ENCODE data around the gene ABCC10. TPM values are rescaled to one million over a fixed set of nuclear protein-coding genes. Genes with fewer than 3 reads are reported as not detected.

Gene ABCC10
- polyA plus RNA-seq, 3 donors = 7.6 to 32.8 (median 10.2) TPM

DNA sequence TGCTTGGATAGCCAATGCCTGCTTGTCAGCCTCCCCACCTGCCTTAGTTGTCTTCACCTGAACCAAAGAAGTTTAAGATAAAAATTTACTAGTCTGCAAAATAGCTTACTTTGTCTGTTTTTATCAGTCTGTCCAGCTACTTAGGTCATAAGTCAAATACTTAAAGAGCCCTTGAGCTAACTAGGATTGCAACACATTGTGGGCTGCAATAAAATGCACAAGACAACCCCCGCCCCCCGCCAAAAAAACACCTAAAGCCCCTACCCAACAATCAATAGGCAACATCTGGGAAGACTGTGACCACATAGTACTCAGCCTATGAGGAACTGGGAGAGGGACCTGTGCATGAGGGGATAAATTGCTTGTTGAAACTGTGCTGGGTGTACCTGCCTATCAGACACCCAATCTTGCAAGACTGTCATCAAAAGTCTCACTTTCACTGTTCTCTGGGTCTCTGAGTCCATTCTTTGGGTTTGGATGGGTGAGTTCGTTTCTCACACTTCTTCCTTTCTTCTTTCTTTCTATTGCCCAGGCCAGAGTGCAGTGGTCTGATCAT, 27.3 kb upstream of the ABCC10 start:
- Histone ChIP-seq H3K27ac (ENCODE audit: low read depth in 1 of 2, low read length in 2 of 2) (no peak overlapping the region), H3K36me3 (replicated peaks in 1 of 2; ENCODE audit: control insufficient read depth in 1 of 2, insufficient read depth in 2 of 2, low read length in 2 of 2) (no peaks in the 10 kb centered on the region), H3K27me3 (ENCODE audit: control insufficient read depth in 2 of 2, insufficient read depth in 2 of 2, low read length in 2 of 2) (peaks cover 4 to 7% of the 10 kb centered on the region in 2 donors), H4K20me1 (ENCODE audit: insufficient read depth, low read length) (no peaks in the 10 kb centered on the region), H3K9ac (ENCODE audit: insufficient read depth, low read length, poor library complexity, severe bottlenecking) (no peak overlapping the region), H3K4me2 (replicated peaks; ENCODE audit: extremely low read depth, low read length, poor library complexity, severe bottlenecking) (no peak overlapping the region), H3K4me3 (replicated peaks in 1 of 3; ENCODE audit: low read depth in 2 of 3, low read length in 3 of 3) (no peak overlapping the region), H3K4me1 (ENCODE audit: control insufficient read depth in 1 of 2, insufficient read depth in 2 of 2, low read length in 2 of 2) (no peaks in the 10 kb centered on the region), H3K9me3 (replicated peaks in 1 of 2; ENCODE audit: control insufficient read depth in 1 of 2, insufficient read depth in 1 of 2, low read length in 2 of 2) (no peaks in the 10 kb centered on the region), H3K79me2 (ENCODE audit: insufficient read depth, low read length) (no peaks in the 10 kb centered on the region), H2AFZ (ENCODE audit: insufficient read depth, low read depth, low read length, poor library complexity, severe bottlenecking) (no peak overlapping the region)
- DNase-seq = no peak
- Mint-ChIP-seq H3K27me3 (ENCODE audit: low read depth in 3 of 3) (peaks cover 13 to 17% (median 15%) of the 10 kb centered on the region in 3 donors), H3K9me3 (peaks cover 0 to under 1% (median 0%) of the 10 kb centered on the region in 7 donors), H3K36me3 (no peaks in the 10 kb centered on the region), H3K4me3 (no peak overlapping the region), H3K4me1 (peaks cover 9% of the 10 kb centered on the region), H3K27ac (no peak overlapping the region)
- intact Hi-C loops (cut with micrococcal nuclease) = loop anchor here (5.0 to 10.0 kb wide), 4 partner anchors 38 to 138 kb away; no protein-coding TSS in a partner anchor
- TF ChIP-seq, protein P1, sequence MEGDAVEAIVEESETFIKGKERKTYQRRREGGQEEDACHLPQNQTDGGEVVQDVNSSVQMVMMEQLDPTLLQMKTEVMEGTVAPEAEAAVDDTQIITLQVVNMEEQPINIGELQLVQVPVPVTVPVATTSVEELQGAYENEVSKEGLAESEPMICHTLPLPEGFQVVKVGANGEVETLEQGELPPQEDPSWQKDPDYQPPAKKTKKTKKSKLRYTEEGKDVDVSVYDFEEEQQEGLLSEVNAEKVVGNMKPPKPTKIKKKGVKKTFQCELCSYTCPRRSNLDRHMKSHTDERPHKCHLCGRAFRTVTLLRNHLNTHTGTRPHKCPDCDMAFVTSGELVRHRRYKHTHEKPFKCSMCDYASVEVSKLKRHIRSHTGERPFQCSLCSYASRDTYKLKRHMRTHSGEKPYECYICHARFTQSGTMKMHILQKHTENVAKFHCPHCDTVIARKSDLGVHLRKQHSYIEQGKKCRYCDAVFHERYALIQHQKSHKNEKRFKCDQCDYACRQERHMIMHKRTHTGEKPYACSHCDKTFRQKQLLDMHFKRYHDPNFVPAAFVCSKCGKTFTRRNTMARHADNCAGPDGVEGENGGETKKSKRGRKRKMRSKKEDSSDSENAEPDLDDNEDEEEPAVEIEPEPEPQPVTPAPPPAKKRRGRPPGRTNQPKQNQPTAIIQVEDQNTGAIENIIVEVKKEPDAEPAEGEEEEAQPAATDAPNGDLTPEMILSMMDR (IDR thresholded peaks at IDR 0.05) = no peak
- no CpG with 5 or more reads among the region's 3 CpGs for WGBS (ENCODE audit: insufficient coverage)

GRCh38 chr6:43401730-43402129, 25.6 kb upstream of the ABCC10 start:
- Mint-ChIP-seq H3K27me3 (ENCODE audit: low read depth in 3 of 3) (peaks cover 15 to 20% (median 17%) of the 10 kb centered on the region in 3 donors), H3K36me3 (no peaks in the 10 kb centered on the region), H3K27ac (no peak overlapping the region), H3K4me3 (no peak overlapping the region), H3K9me3 (peaks cover 0 to 5% (median 3%) of the 10 kb centered on the region in 7 donors), H3K4me1 (peaks cover 2% of the 10 kb centered on the region)
- TF ChIP-seq, protein P1 (IDR thresholded peaks at IDR 0.05) = no peak
- H3K79me2 ChIP-seq (ENCODE audit: insufficient read depth, low read length) = no peaks in the 10 kb centered on the region
- no peak overlapping the region for H3K4me2 ChIP-seq (replicated peaks; ENCODE audit: extremely low read depth, low read length, poor library complexity, severe bottlenecking)
- no peak overlapping the region for H3K9ac ChIP-seq (ENCODE audit: insufficient read depth, low read length, poor library complexity, severe bottlenecking)
- H3K9me3 ChIP-seq (replicated peaks in 1 of 2; ENCODE audit: control insufficient read depth in 1 of 2, insufficient read depth in 1 of 2, low read length in 2 of 2) = no peaks in the 10 kb centered on the region
- no peak overlapping the region for H3K4me3 ChIP-seq (replicated peaks in 1 of 3; ENCODE audit: low read depth in 2 of 3, low read length in 3 of 3)
- no peaks in the 10 kb centered on the region for H3K4me1 ChIP-seq (ENCODE audit: control insufficient read depth in 1 of 2, insufficient read depth in 2 of 2, low read length in 2 of 2)
- intact Hi-C loops (cut with micrococcal nuclease) = loop anchor here in 1 of 2 donors (5.0 kb wide), 1 partner anchor 129 kb away; no protein-coding TSS in a partner anchor
- no peaks in the 10 kb centered on the region for H4K20me1 ChIP-seq (ENCODE audit: insufficient read depth, low read length)
- WGBS (ENCODE audit: insufficient coverage) = 96% methylated on average over 3 of the region's 3 CpGs
- no peak for DNase-seq
- H3K27ac ChIP-seq (ENCODE audit: low read depth in 1 of 2, low read length in 2 of 2) = no peak overlapping the region
- H3K36me3 ChIP-seq (replicated peaks in 1 of 2; ENCODE audit: control insufficient read depth in 1 of 2, insufficient read depth in 2 of 2, low read length in 2 of 2) = no peaks in the 10 kb centered on the region
- no peak overlapping the region for H2AFZ ChIP-seq (ENCODE audit: insufficient read depth, low read depth, low read length, poor library complexity, severe bottlenecking)
- peaks cover 4 to 10% of the 10 kb centered on the region in 2 donors for H3K27me3 ChIP-seq (ENCODE audit: control insufficient read depth in 2 of 2, insufficient read depth in 2 of 2, low read length in 2 of 2)
